Measurements from ENCODE around the gene COX8A.
A peak's percentile ranks its signal among the peaks of the same experiment; 100 is the strongest.

Gene COX8A

DNA sequence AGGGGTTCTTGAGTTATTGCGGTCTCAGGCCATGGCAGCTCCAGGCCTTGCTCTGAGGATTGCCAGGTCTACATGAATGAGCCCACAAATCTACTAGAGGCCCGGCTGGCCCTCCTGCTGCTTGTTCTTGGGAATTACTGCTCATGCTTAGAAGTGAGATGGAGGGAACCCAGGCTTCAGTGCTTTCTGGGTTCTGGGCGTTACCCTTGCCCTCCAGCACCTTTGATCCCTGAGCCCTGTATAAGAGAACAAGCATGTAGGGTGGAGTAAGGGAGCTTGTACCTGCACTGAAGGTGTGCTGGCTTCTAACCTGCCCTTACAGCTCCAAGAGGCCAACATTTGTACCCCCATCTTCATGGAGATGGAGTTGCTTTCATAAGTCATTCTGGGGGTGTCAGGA, 31.6 kb upstream of the COX8A start:
- no peak for DNase-seq
- no peaks in the 10 kb centered on the region for H3K27me3 ChIP-seq
- intact Hi-C loops (cut with DNase I; ENCODE audit: low total_unique reads): no loop called here
- peaks cover 0 to 40% (median 24%) of the 10 kb centered on the region in 4 donors for H3K4me1 ChIP-seq
- H3K36me3 ChIP-seq: peaks cover 0 to 18% (median 0%) of the 10 kb centered on the region in 3 donors
- TF ChIP-seq, protein P1, sequence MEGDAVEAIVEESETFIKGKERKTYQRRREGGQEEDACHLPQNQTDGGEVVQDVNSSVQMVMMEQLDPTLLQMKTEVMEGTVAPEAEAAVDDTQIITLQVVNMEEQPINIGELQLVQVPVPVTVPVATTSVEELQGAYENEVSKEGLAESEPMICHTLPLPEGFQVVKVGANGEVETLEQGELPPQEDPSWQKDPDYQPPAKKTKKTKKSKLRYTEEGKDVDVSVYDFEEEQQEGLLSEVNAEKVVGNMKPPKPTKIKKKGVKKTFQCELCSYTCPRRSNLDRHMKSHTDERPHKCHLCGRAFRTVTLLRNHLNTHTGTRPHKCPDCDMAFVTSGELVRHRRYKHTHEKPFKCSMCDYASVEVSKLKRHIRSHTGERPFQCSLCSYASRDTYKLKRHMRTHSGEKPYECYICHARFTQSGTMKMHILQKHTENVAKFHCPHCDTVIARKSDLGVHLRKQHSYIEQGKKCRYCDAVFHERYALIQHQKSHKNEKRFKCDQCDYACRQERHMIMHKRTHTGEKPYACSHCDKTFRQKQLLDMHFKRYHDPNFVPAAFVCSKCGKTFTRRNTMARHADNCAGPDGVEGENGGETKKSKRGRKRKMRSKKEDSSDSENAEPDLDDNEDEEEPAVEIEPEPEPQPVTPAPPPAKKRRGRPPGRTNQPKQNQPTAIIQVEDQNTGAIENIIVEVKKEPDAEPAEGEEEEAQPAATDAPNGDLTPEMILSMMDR (IDR thresholded peaks at IDR 0.05): no peak
- no peak overlapping the region for H3K27ac ChIP-seq
- H3K9me3 ChIP-seq: no peaks in the 10 kb centered on the region
- no peak overlapping the region for H3K4me3 ChIP-seq

DNA sequence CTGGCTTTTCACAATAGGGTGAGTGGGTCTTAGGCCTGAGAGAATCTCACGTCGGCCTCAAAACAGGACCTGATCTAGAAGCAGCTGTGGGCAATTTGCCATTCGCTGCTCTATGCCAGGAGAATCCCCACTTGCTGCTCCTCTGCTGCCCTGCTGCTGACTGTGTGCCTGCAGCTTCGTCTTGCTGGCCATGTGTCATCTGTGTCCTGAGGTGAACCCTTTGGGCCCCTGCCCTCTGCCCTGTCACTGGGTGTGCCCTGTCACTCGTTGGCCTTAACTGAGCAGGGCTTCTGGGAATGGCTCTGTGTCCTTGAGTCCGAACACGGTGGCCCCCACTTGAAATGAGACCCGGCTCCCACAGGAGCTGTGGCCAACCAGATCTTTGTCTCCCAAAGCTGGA, 29.4 kb upstream of the COX8A start:
- Histone ChIP-seq H3K27me3 (no peaks in the 10 kb centered on the region), H3K27ac (peak overlapping the region; percentile 45 to 86), H3K4me1 (peaks cover 0 to 23% (median 12%) of the 10 kb centered on the region in 4 donors), H3K4me3 (no peak overlapping the region), H3K36me3 (peaks cover 0 to 24% (median 9%) of the 10 kb centered on the region in 3 donors), H3K9me3 (no peaks in the 10 kb centered on the region)
- TF ChIP-seq, protein P1 (IDR thresholded peaks at IDR 0.05): no peak
- intact Hi-C loops (cut with DNase I; ENCODE audit: low total_unique reads): loop anchor here (5.0 kb wide), 1 partner anchor 178 kb away; the partner anchor contains the start of gene ZFTA
- DNase-seq: peak; percentile 34 to 77

DNA sequence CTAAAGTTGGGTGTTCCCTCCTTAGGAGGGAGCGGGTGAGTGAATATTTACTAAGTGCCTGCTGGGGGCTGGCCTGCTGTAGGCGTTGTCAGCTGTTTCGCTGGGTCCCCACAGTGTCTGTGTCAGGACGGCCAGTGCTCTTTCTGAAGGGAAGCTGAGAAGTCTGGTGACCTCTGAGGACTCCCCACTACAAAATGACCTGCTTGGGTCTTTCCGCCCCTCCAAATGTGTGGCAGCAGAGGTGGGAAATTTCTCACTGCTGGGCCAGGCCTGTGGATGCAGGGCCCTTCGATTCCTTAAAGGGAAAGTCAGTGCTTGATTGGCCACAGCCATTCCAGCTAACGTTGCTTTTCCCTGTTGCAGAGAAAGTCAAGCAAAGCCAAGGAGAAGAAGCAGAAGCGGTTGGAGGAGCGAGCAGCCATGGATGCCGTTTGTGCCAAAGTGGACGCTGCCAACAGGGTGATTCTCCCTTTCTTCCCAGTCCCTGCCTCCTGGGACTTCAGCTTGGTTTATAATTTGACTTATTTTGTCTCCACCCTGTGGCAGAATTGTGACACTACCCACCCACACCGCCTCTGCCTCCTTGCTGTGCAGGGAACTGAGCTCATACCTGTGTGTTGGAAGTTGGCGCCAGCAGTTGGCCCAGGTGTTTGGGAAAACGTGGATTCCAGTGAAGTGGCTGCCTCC, 28.8 kb upstream of the COX8A start:
- H3K4me3 ChIP-seq: peak overlapping the region; percentile 3 to 16
- no peaks in the 10 kb centered on the region for H3K27me3 ChIP-seq
- H3K36me3 ChIP-seq: peaks cover 0 to 24% (median 9%) of the 10 kb centered on the region in 3 donors
- peaks cover 0 to 19% (median 9%) of the 10 kb centered on the region in 4 donors for H3K4me1 ChIP-seq
- intact Hi-C loops (cut with DNase I; ENCODE audit: low total_unique reads): loop anchor here (1.0 to 5.0 kb wide), 2 partner anchors 108 to 178 kb away; partner anchors contain the start of gene ZFTA
- TF ChIP-seq, protein P1 (IDR thresholded peaks at IDR 0.05): peak; percentile 78 to 95
- peak; percentile 68 to 90 for DNase-seq
- no peaks in the 10 kb centered on the region for H3K9me3 ChIP-seq
- peak overlapping the region; percentile 45 to 86 for H3K27ac ChIP-seq

DNA sequence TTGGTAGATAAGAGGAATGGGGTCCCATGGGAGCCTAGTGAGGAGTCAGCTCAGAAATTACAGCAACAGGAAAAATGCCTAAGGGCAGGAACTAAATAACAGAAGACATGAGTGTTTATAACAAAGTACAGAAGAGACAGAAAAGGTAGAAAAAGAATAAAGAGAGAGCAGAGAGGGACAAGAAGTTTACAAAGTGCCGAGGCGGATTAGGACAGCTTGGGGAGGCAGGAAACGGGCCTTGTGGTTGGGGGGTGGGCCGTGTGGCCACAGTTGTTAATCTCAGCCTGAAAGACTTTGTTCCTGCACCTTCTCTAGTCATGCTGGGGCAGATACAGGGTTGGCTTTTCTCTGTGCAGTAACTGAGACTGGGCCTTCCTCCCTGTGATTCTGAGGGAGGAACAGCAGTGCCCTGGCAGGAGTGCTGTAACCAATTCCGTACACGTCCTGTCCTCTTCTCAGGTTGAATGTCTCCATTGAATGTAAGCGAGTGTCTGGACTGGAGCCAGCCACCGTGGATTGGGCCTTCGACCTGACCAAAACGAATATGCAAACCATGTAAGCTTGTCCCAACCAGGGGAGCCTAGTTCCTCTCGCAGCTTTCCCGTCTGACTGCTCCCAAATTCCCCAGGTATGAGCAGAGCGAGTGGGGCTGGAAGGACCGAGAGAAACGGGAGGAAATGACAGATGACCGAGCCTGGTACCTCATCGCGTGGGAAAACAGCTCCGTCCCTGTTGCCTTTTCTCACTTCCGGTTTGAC, 22.5 kb upstream of the COX8A start:
- Histone ChIP-seq H3K27me3 (no peaks in the 10 kb centered on the region), H3K36me3 (peaks cover 31 to 57% (median 50%) of the 10 kb centered on the region in 3 donors), H3K4me3 (no peak overlapping the region), H3K27ac (no peak overlapping the region), H3K4me1 (no peaks in the 10 kb centered on the region), H3K9me3 (no peaks in the 10 kb centered on the region)
- no peak for DNase-seq
- intact Hi-C loops (cut with DNase I; ENCODE audit: low total_unique reads): no loop called here
- TF ChIP-seq, protein P1 (IDR thresholded peaks at IDR 0.05): no peak

- TF ChIP-seq, protein P1 (IDR thresholded peaks at IDR 0.05): no peak
Observed at GRCh38 chr11:63952570-63952969, 21.9 kb upstream of the COX8A start.

More at GRCh38 chr11:63952570-63952969, 21.9 kb upstream of the COX8A start:
- intact Hi-C loops (cut with DNase I; ENCODE audit: low total_unique reads): no loop called here
- H3K4me3 ChIP-seq: no peak overlapping the region
- DNase-seq: no peak
- H3K27me3 ChIP-seq: no peaks in the 10 kb centered on the region
- H3K27ac ChIP-seq: no peak overlapping the region
- H3K4me1 ChIP-seq: no peaks in the 10 kb centered on the region
- no peaks in the 10 kb centered on the region for H3K9me3 ChIP-seq
- H3K36me3 ChIP-seq: peaks cover 31 to 57% (median 50%) of the 10 kb centered on the region in 3 donors

All from tibial artery (tissue), 4 donors.